CD8-positive, alpha-beta memory T cell (primary cell): ENCODE results near the gene TEX19. TPM values are rescaled to one million over a fixed set of nuclear protein-coding genes. Genes with fewer than 3 reads are reported as not detected.
A peak's percentile ranks its signal among the peaks of the same experiment; 100 is the strongest.

Experiments
- CTCF ChIA-PET: fragments of 350-600 bp; sonication (Branson Sonifier 250); formaldehyde crosslinking; loops from one replicate; lab custom pipeline; 2021; ENCODE audit warnings: antibody characterized with exemption; lab: Charles Lee
- POLR2A ChIA-PET: fragments of 350-600 bp; sonication (Branson Sonifier 250); formaldehyde crosslinking; loops from one replicate; lab custom pipeline; 2021; ENCODE audit warnings: antibody characterized with exemption; lab: Charles Lee
- DNase-seq, 5 donors: peaks; one replicate each; pipeline versions ENCODE4 v3.0.0 to v3.0.0-alpha.2; 2020 to 2022; ENCODE audit warnings: mixed read lengths in 1 of 5
- H3K27ac ChIP-seq: one replicate; pipeline ENCODE4 v1.7.0; 2013; ENCODE audit warnings: low read depth, mild to moderate bottlenecking, low read length, moderate library complexity
- H3K27me3 ChIP-seq: 2 replicates; pipeline ENCODE4 v1.7.0; 2013; ENCODE audit warnings: low read length, mild to moderate bottlenecking; ENCODE audit not compliant: insufficient read depth, poor library complexity, severe bottlenecking
- H3K36me3 ChIP-seq: 2 replicates; pipeline ENCODE4 v1.7.0; 2013; ENCODE audit warnings: mild to moderate bottlenecking, low read length, moderate library complexity; ENCODE audit not compliant: insufficient read depth
- H3K4me1 ChIP-seq: 2 replicates; pipeline ENCODE4 v1.7.0; 2013; ENCODE audit warnings: mild to moderate bottlenecking, low read length, moderate library complexity; ENCODE audit not compliant: insufficient read depth
- H3K4me3 ChIP-seq: 2 replicates; pipeline ENCODE4 v1.7.0; 2013; ENCODE audit warnings: mild to moderate bottlenecking, low read length
- H3K9me3 ChIP-seq: 2 replicates; pipeline ENCODE4 v1.7.0; 2013; ENCODE audit warnings: mild to moderate bottlenecking, low read length
- H3K27ac Mint-ChIP-seq, 8 donors: one replicate each; pipeline ENCODE4 v1.8.0; 2020 to 2021; ENCODE audit warnings: mixed read lengths in 8 of 8, mild to moderate bottlenecking in 6 of 8, inconsistent platforms in 3 of 8, moderate library complexity in 3 of 8
- H3K27me3 Mint-ChIP-seq, 2 donors: one replicate each; pipeline ENCODE4 v1.8.0; 2020 to 2021; ENCODE audit warnings: mixed read lengths in 2 of 2, mild to moderate bottlenecking in 1 of 2, moderate library complexity in 1 of 2
- H3K36me3 Mint-ChIP-seq, 3 donors: one replicate each; pipeline ENCODE4 v1.8.0; 2020 to 2021; ENCODE audit warnings: mixed read lengths in 3 of 3, inconsistent platforms in 1 of 3, mild to moderate bottlenecking in 1 of 3
- H3K4me1 Mint-ChIP-seq, 3 donors: one replicate each; pipeline ENCODE4 v1.8.0; 2020 to 2021; ENCODE audit warnings: mixed read lengths in 3 of 3, inconsistent platforms in 1 of 3, mild to moderate bottlenecking in 1 of 3
- H3K4me3 Mint-ChIP-seq, 7 donors: one replicate each; pipeline ENCODE4 v1.8.0; 2020 to 2021; ENCODE audit warnings: mixed read lengths in 7 of 7, mild to moderate bottlenecking in 6 of 7, moderate library complexity in 4 of 7, inconsistent platforms in 2 of 7
- H3K9me3 Mint-ChIP-seq, 5 donors: one replicate each; pipeline ENCODE4 v1.8.0; 2020 to 2022; ENCODE audit warnings: mixed read lengths in 5 of 5, mild to moderate bottlenecking in 3 of 5, moderate library complexity in 2 of 5, inconsistent platforms in 1 of 5
- polyA plus RNA-seq: library from polyadenylated mRNA; unstranded; fragments of 300-500 nt; fragmentation: Illumina TruSeq; gene quantifications from one replicate; pipeline ENCODE4 v1.2.3, GENCODE V29; 2021
- total RNA-seq, 2 experiments: library from RNA; stranded (reverse); gene quantifications; one replicate each; pipeline ENCODE4 v1.2.3, GENCODE V29; 2021

TEX19 gene
- total RNA-seq (not detected), polyA plus RNA-seq (not detected)

- H3K4me1 Mint-ChIP-seq = peaks cover 2 to 7% (median 7%) of the 10 kb centered on the region in 3 donors
- H3K27me3 Mint-ChIP-seq = peaks cover 9 to 17% of the 10 kb centered on the region in 2 donors
- CTCF ChIA-PET = interaction anchor here (1.0 kb wide), 1 partner anchor 142 kb away, joined by 3 read pairs; no protein-coding TSS in a partner anchor
- H3K9me3 Mint-ChIP-seq = no peaks in the 10 kb centered on the region
- no peaks in the 10 kb centered on the region for H3K36me3 ChIP-seq
- H3K27ac ChIP-seq = no peak within 1 kb of the TSS
- peak within 1 kb of the TSS in 1 of 7 donors; percentile 8 for H3K4me3 Mint-ChIP-seq
- no peaks in the 10 kb centered on the region for H3K9me3 ChIP-seq
- H3K4me3 ChIP-seq = no peak within 1 kb of the TSS
- H3K4me1 ChIP-seq = no peaks in the 10 kb centered on the region
- no peaks in the 10 kb centered on the region for H3K27me3 ChIP-seq
- DNase-seq = no peak
- no peaks in the 10 kb centered on the region for H3K36me3 Mint-ChIP-seq
- H3K27ac Mint-ChIP-seq = peak within 1 kb of the TSS in 1 of 8 donors; percentile 22
- POLR2A ChIA-PET = interaction anchor here (0.7 kb wide), 1 partner anchor 52 kb away, joined by 3 read pairs; no protein-coding TSS in a partner anchor
Measured at GRCh38 chr17:82358465-82359350, at the start of gene TEX19. Gene TEX19, plus strand, starts transcription at chr17:82359247. Its CDS starts 2,904 bp downstream, at chr17:82362151.

- no peak overlapping the region for H3K4me3 Mint-ChIP-seq
- no peaks in the 10 kb centered on the region for H3K9me3 Mint-ChIP-seq
- H3K36me3 Mint-ChIP-seq = peaks cover 0 to 12% (median 0%) of the 10 kb centered on the region in 3 donors
- no peak for DNase-seq
- peaks cover 0 to 4% of the 10 kb centered on the region in 2 donors for H3K27me3 Mint-ChIP-seq
- Histone ChIP-seq H3K27me3 (no peaks in the 10 kb centered on the region), H3K4me1 (peaks cover 16% of the 10 kb centered on the region), H3K4me3 (no peak overlapping the region), H3K27ac (no peak overlapping the region), H3K9me3 (no peaks in the 10 kb centered on the region), H3K36me3 (peaks cover 6% of the 10 kb centered on the region)
- ChIA-PET CTCF (interaction anchor here (1.1 to 8.2 kb wide), 4 partner anchors 9 to 74 kb away, joined by 3 to 127 read pairs (median 4); no protein-coding TSS in a partner anchor), POLR2A (interaction anchor here (0.9 kb wide), 1 partner anchor 24 kb away, joined by 3 read pairs; no protein-coding TSS in a partner anchor)
- peak overlapping the region in 1 of 8 donors; percentile 69 for H3K27ac Mint-ChIP-seq
- peaks cover 20 to 31% (median 23%) of the 10 kb centered on the region in 3 donors for H3K4me1 Mint-ChIP-seq
Measured at GRCh38 chr17:82309656-82310570, 49.1 kb upstream of the TEX19 start.

- POLR2A ChIA-PET = no interaction called here
- DNase-seq = no peak
Measured at GRCh38 chr17:82310877-82311276, 48.2 kb upstream of the TEX19 start.

GRCh38 chr17:82311971-82312370 is 47.1 kb upstream of the TEX19 start:
- POLR2A ChIA-PET = no interaction called here
- Mint-ChIP-seq H3K36me3 (peaks cover 0 to 22% (median 0%) of the 10 kb centered on the region in 3 donors), H3K4me1 (peaks cover 11 to 28% (median 15%) of the 10 kb centered on the region in 3 donors), H3K9me3 (no peaks in the 10 kb centered on the region), H3K27me3 (peaks cover 0 to 2% of the 10 kb centered on the region in 2 donors), H3K27ac (no peak overlapping the region), H3K4me3 (no peak overlapping the region)
- CTCF ChIA-PET = interaction anchor here (8.2 kb wide), 1 partner anchor 12 kb away, joined by 127 read pairs; no protein-coding TSS in a partner anchor
- H3K36me3 ChIP-seq = peaks cover 6% of the 10 kb centered on the region
- H3K27me3 ChIP-seq = no peaks in the 10 kb centered on the region
- H3K9me3 ChIP-seq = no peaks in the 10 kb centered on the region
- no peaks in the 10 kb centered on the region for H3K4me1 ChIP-seq
- H3K4me3 ChIP-seq = no peak overlapping the region
- H3K27ac ChIP-seq = no peak overlapping the region
- no peak for DNase-seq

More at GRCh38 chr17:82310877-82311276, 48.2 kb upstream of the TEX19 start:
- Mint-ChIP-seq H3K9me3 (no peaks in the 10 kb centered on the region), H3K27me3 (peaks cover 0 to 4% of the 10 kb centered on the region in 2 donors), H3K4me1 (peaks cover 19 to 30% (median 20%) of the 10 kb centered on the region in 3 donors), H3K27ac (peak overlapping the region in 1 of 8 donors; percentile 35), H3K36me3 (peaks cover 0 to 16% (median 0%) of the 10 kb centered on the region in 3 donors), H3K4me3 (no peak overlapping the region)
- Histone ChIP-seq H3K27me3 (no peaks in the 10 kb centered on the region), H3K36me3 (peaks cover 6% of the 10 kb centered on the region), H3K4me1 (peaks cover 6% of the 10 kb centered on the region), H3K27ac (no peak overlapping the region), H3K4me3 (no peak overlapping the region), H3K9me3 (no peaks in the 10 kb centered on the region)
- CTCF ChIA-PET = interaction anchor here (1.1 to 8.2 kb wide), 2 partner anchors 11 to 75 kb away, joined by 3 to 127 read pairs; no protein-coding TSS in a partner anchor

- H3K4me3 ChIP-seq = no peak overlapping the region
- no peaks in the 10 kb centered on the region for H3K9me3 Mint-ChIP-seq
- H3K4me3 Mint-ChIP-seq = peak overlapping the region in 5 of 7 donors; percentile 32 to 69 (median 50)
- peaks cover 6% of the 10 kb centered on the region for H3K36me3 ChIP-seq
- H3K27ac ChIP-seq = no peak overlapping the region
- H3K36me3 Mint-ChIP-seq = peaks cover 0 to 22% (median 0%) of the 10 kb centered on the region in 3 donors
- H3K9me3 ChIP-seq = no peaks in the 10 kb centered on the region
- H3K27me3 ChIP-seq = no peaks in the 10 kb centered on the region
- DNase-seq = no peak
- peak overlapping the region in 4 of 8 donors; percentile 17 to 58 (median 40) for H3K27ac Mint-ChIP-seq
- ChIA-PET CTCF (interaction anchor here (8.2 kb wide), 1 partner anchor 13 kb away, joined by 127 read pairs; no protein-coding TSS in a partner anchor), POLR2A (interaction anchor here (1.4 kb wide), 1 partner anchor 15 kb away, joined by 4 read pairs; no protein-coding TSS in a partner anchor)
- peaks cover 0 to 2% of the 10 kb centered on the region in 2 donors for H3K27me3 Mint-ChIP-seq
- H3K4me1 ChIP-seq = peaks cover 9% of the 10 kb centered on the region
- peaks cover 8 to 26% (median 14%) of the 10 kb centered on the region in 3 donors for H3K4me1 Mint-ChIP-seq
Measured at GRCh38 chr17:82313195-82314011, 45.6 kb upstream of the TEX19 start.

GRCh38 chr17:82314012-82314726 is 44.9 kb upstream of the TEX19 start:
- H3K27me3 ChIP-seq = no peaks in the 10 kb centered on the region
- peaks cover 8 to 26% (median 13%) of the 10 kb centered on the region in 3 donors for H3K4me1 Mint-ChIP-seq
- H3K4me3 ChIP-seq = no peak overlapping the region
- CTCF ChIA-PET = interaction anchor here (8.2 kb wide), 1 partner anchor 14 kb away, joined by 127 read pairs; no protein-coding TSS in a partner anchor
- H3K9me3 ChIP-seq = no peaks in the 10 kb centered on the region
- H3K27me3 Mint-ChIP-seq = peaks cover 0 to 2% of the 10 kb centered on the region in 2 donors
- POLR2A ChIA-PET = interaction anchor here (1.2 to 1.4 kb wide), 2 partner anchors 11 to 16 kb away, joined by 3 to 4 read pairs; no protein-coding TSS in a partner anchor
- peak overlapping the region in 5 of 7 donors; percentile 50 to 69 (median 56) for H3K4me3 Mint-ChIP-seq
- no peaks in the 10 kb centered on the region for H3K9me3 Mint-ChIP-seq
- no peak overlapping the region for H3K27ac ChIP-seq
- peak overlapping the region in 3 of 8 donors; percentile 17 to 53 (median 17) for H3K27ac Mint-ChIP-seq
- peaks cover 6% of the 10 kb centered on the region for H3K36me3 ChIP-seq
- DNase-seq = no peak
- peaks cover 0 to 22% (median 0%) of the 10 kb centered on the region in 3 donors for H3K36me3 Mint-ChIP-seq
- H3K4me1 ChIP-seq = peaks cover 9% of the 10 kb centered on the region
